Measurements from ENCODE around the gene EFNA1. TPM values are rescaled to one million over a fixed set of nuclear protein-coding genes. Genes with fewer than 3 reads are reported as not detected.

Gene EFNA1
- total RNA-seq, 2 experiments from 2014 or later, result not detected

DNA sequence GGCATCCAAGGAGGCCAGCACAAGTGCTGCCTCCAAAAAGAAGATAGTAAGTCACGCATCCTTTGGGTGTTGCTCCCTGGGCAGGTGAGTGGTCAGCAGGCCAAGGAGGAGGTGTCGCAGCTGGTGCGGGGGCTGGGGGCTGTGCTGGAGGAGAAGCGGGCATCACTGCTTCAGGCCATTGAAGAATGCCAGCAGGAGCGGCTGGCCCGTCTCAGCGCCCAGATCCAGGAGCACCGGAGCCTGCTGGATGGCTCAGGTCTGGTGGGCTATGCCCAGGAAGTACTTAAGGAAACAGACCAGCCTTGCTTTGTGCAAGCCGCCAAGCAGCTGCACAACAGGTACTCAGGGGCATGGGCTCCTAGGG, 50.2 kb downstream of the EFNA1 start:
- DNase-seq (ENCODE audit: low spot score), result no peak
- H3K4me2 ChIP-seq (ENCODE audit: low read length), result no peak overlapping the region
- CTCF ChIA-PET (ENCODE audit: unreplicated experiment), result interaction anchor here (1.0 to 1.3 kb wide), 2 partner anchors 7 to 15 kb away, joined by 3 to 4 read pairs; no protein-coding TSS in a partner anchor

DNA sequence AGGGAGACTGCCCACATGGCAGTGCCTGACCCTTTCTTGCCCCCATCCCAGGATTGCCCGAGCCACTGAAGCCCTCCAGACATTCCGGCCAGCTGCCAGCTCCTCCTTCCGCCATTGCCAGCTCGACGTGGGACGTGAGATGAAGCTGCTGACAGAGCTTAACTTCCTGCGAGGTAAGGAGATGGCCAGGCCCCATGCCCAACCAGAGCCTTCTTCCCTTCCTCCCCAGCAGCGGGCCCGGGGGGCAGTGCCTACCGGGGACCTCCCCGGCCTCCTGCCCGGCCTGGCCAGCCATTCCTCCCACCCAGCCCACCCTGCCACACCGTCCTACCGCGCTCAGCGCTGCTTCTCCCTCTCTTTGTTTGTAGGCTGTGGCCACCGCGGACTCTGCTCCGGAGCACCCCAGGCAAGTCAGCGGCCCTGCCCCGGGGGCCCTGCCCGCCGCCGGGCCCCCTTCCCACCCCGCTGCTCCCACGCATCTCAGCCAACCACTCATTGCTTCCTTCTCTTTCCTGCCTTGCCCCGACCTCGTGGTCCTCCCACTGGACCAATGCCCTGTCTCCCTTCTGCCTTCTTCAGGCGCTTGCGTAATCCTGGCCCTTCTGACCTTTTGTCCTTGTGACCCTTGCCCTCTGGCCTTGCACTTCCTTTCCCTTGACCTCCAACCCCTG, 50.9 kb downstream of the EFNA1 start:
- TF ChIP-seq, protein P1, sequence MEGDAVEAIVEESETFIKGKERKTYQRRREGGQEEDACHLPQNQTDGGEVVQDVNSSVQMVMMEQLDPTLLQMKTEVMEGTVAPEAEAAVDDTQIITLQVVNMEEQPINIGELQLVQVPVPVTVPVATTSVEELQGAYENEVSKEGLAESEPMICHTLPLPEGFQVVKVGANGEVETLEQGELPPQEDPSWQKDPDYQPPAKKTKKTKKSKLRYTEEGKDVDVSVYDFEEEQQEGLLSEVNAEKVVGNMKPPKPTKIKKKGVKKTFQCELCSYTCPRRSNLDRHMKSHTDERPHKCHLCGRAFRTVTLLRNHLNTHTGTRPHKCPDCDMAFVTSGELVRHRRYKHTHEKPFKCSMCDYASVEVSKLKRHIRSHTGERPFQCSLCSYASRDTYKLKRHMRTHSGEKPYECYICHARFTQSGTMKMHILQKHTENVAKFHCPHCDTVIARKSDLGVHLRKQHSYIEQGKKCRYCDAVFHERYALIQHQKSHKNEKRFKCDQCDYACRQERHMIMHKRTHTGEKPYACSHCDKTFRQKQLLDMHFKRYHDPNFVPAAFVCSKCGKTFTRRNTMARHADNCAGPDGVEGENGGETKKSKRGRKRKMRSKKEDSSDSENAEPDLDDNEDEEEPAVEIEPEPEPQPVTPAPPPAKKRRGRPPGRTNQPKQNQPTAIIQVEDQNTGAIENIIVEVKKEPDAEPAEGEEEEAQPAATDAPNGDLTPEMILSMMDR (conservative IDR thresholded peaks at IDR 0.05; ENCODE audit: low read length), result no peak
- no peak for TF ChIP-seq EZH2phosphoT487 (IDR thresholded peaks at IDR 0.05; ENCODE audit: borderline replicate concordance, low read depth, low read length)
- Histone ChIP-seq H3K79me2 (ENCODE audit: insufficient read depth, low read depth, low read length) (no peaks in the 10 kb centered on the region), H3K4me1 (ENCODE audit: insufficient read depth, low read length, poor library complexity, severe bottlenecking) (peaks cover 21% of the 10 kb centered on the region), H2AFZ (ENCODE audit: low read length) (no peak overlapping the region), H3K27ac (ENCODE audit: low read depth, low read length, poor library complexity, severe bottlenecking) (no peak overlapping the region), H3K9me2 (ENCODE audit: insufficient read depth, low read length) (no peaks in the 10 kb centered on the region), H4K20me1 (ENCODE audit: insufficient read depth, low read length) (no peaks in the 10 kb centered on the region), H3K4me3 (ENCODE audit: low read depth, low read length, poor library complexity, severe bottlenecking) (no peak overlapping the region), H3K4me2 (ENCODE audit: low read length) (no peak overlapping the region), H3K9me3 (ENCODE audit: low read length) (no peaks in the 10 kb centered on the region), H3K36me3 (ENCODE audit: insufficient read depth, low read length) (no peaks in the 10 kb centered on the region)
- intact Hi-C loops (cut with micrococcal nuclease; ENCODE audit: unreplicated experiment), result loop anchor here (5.0 kb wide), 1 partner anchor 144 kb away; the partner anchor contains the start of gene RUSC1
- no peak for DNase-seq (ENCODE audit: low spot score)
- POLR2A ChIA-PET, result interaction anchor here (1.2 kb wide), 1 partner anchor 48 kb away, joined by 4 read pairs; no protein-coding TSS in a partner anchor
- CTCF ChIA-PET (ENCODE audit: unreplicated experiment), result no interaction called here
- BruUV-seq (replicated peaks), result no TSS peak

More for the DNA sequence above, 50.2 kb downstream of the EFNA1 start:
- intact Hi-C loops (cut with micrococcal nuclease; ENCODE audit: unreplicated experiment), result loop anchor here (5.0 kb wide), 1 partner anchor 144 kb away; the partner anchor contains the start of gene RUSC1
- H3K4me1 ChIP-seq (ENCODE audit: insufficient read depth, low read length, poor library complexity, severe bottlenecking), result peaks cover 24% of the 10 kb centered on the region
- no peaks in the 10 kb centered on the region for H3K36me3 ChIP-seq (ENCODE audit: insufficient read depth, low read length)
- H3K27ac ChIP-seq (ENCODE audit: low read depth, low read length, poor library complexity, severe bottlenecking), result no peak overlapping the region
- no TSS peak for BruUV-seq (replicated peaks)
- H3K79me2 ChIP-seq (ENCODE audit: insufficient read depth, low read depth, low read length), result no peaks in the 10 kb centered on the region; the same call in 1 of the 2 replicates
- no peaks in the 10 kb centered on the region for H3K9me2 ChIP-seq (ENCODE audit: insufficient read depth, low read length)
- TF ChIP-seq, protein P1 (conservative IDR thresholded peaks at IDR 0.05; ENCODE audit: low read length), result no peak
- TF ChIP-seq EZH2phosphoT487 (IDR thresholded peaks at IDR 0.05; ENCODE audit: borderline replicate concordance, low read depth, low read length), result no peak
- no peaks in the 10 kb centered on the region for H3K9me3 ChIP-seq (ENCODE audit: low read length)
- no peak overlapping the region for H3K4me3 ChIP-seq (ENCODE audit: low read depth, low read length, poor library complexity, severe bottlenecking)
- no peaks in the 10 kb centered on the region for H4K20me1 ChIP-seq (ENCODE audit: insufficient read depth, low read length)
- no peak overlapping the region for H2AFZ ChIP-seq (ENCODE audit: low read length)
- POLR2A ChIA-PET, result interaction anchor here (1.2 kb wide), 1 partner anchor 49 kb away, joined by 4 read pairs; no protein-coding TSS in a partner anchor

All from OCI-LY7 (cell line).